Measurements from ENCODE around the gene HDAC4. TPM values are rescaled to one million over a fixed set of nuclear protein-coding genes. Genes with fewer than 3 reads are reported as not detected.

HDAC4 gene
- total RNA-seq, 1 donor from 2014 or later: 39.0 TPM

- Mint-ChIP-seq H3K36me3 (no peaks in the 10 kb centered on the region), H3K4me1 (ENCODE audit: unreplicated experiment) (peaks cover 50% of the 10 kb centered on the region), H3K9me3 (no peaks in the 10 kb centered on the region), H3K27me3 (no peaks in the 10 kb centered on the region), H3K4me3 (no peak overlapping the region), H3K27ac (no peak overlapping the region)
- no peak for TF ChIP-seq CTCF (conservative IDR thresholded peaks at IDR 0.05)
- no peak for DNase-seq (ENCODE audit: extremely low spot score, unreplicated experiment)
Observed at GRCh38 chr2:239302083-239302807, 98.6 kb downstream of the HDAC4 start.

GRCh38 chr2:239300871-239301735 is 99.7 kb downstream of the HDAC4 start:
- no peak overlapping the region for H3K27ac Mint-ChIP-seq
- no peaks in the 10 kb centered on the region for H3K36me3 Mint-ChIP-seq
- H3K4me1 Mint-ChIP-seq (ENCODE audit: unreplicated experiment): peaks cover 55% of the 10 kb centered on the region
- no peaks in the 10 kb centered on the region for H3K9me3 Mint-ChIP-seq
- no peaks in the 10 kb centered on the region for H3K27me3 Mint-ChIP-seq
- H3K4me3 Mint-ChIP-seq: no peak overlapping the region
- no peak for TF ChIP-seq CTCF (conservative IDR thresholded peaks at IDR 0.05)
- no peak for DNase-seq (ENCODE audit: extremely low spot score, unreplicated experiment)

- Mint-ChIP-seq H3K27ac (no peak overlapping the region), H3K4me1 (ENCODE audit: unreplicated experiment) (peaks cover 59% of the 10 kb centered on the region), H3K9me3 (no peaks in the 10 kb centered on the region), H3K36me3 (no peaks in the 10 kb centered on the region), H3K4me3 (no peak overlapping the region), H3K27me3 (no peaks in the 10 kb centered on the region)
- DNase-seq (ENCODE audit: extremely low spot score, unreplicated experiment): no peak
- no peak for TF ChIP-seq CTCF (conservative IDR thresholded peaks at IDR 0.05)
Observed at GRCh38 chr2:239300242-239300641, 100.6 kb downstream of the HDAC4 start.

- H3K27ac Mint-ChIP-seq: peak overlapping the region; percentile 65
- no peaks in the 10 kb centered on the region for H3K36me3 Mint-ChIP-seq
- no peaks in the 10 kb centered on the region for H3K27me3 Mint-ChIP-seq
- peaks cover 55% of the 10 kb centered on the region for H3K4me1 Mint-ChIP-seq (ENCODE audit: unreplicated experiment)
- H3K4me3 Mint-ChIP-seq: peak overlapping the region; percentile 29
- TF ChIP-seq CTCF (conservative IDR thresholded peaks at IDR 0.05): no peak
- no peak for DNase-seq (ENCODE audit: extremely low spot score, unreplicated experiment)
- no peaks in the 10 kb centered on the region for H3K9me3 Mint-ChIP-seq
Observed at GRCh38 chr2:239299218-239299939, 101.4 kb downstream of the HDAC4 start.

- no peak for DNase-seq (ENCODE audit: extremely low spot score, unreplicated experiment)
- TF ChIP-seq CTCF (conservative IDR thresholded peaks at IDR 0.05): no peak
- Mint-ChIP-seq H3K27ac (peak overlapping the region; percentile 40), H3K9me3 (no peaks in the 10 kb centered on the region), H3K4me3 (peak overlapping the region; percentile 7), H3K4me1 (ENCODE audit: unreplicated experiment) (peaks cover 54% of the 10 kb centered on the region), H3K27me3 (no peaks in the 10 kb centered on the region), H3K36me3 (no peaks in the 10 kb centered on the region)
Observed at GRCh38 chr2:239298116-239298804, 102.6 kb downstream of the HDAC4 start.

All from type B pancreatic cell (in vitro differentiated cells).